GM12875 (cell line): ENCODE results near the gene PPP6R1.
"Not testable (repeated sequence)": the region's sequence is repeated elsewhere in the genome, so short reads cannot be mapped to it uniquely, and the experiment has no call there.

ENCODE experiments used
- H3K4me3 ChIP-seq: one replicate; pipeline ENCODE4 v1.5.1; 2011; ENCODE audit warnings: low read depth, low read length, control low read depth
- TF ChIP-seq, protein P1 (sequence below): IDR thresholded peaks from 2 replicates; pipeline ENCODE4 v1.5.1; 2011; ENCODE audit warnings: low read depth, mild to moderate bottlenecking, control low read depth, inconsistent platforms, low read length, moderate library complexity, borderline replicate concordance; ENCODE audit not compliant: insufficient read depth

The PPP6R1 gene

DNA sequence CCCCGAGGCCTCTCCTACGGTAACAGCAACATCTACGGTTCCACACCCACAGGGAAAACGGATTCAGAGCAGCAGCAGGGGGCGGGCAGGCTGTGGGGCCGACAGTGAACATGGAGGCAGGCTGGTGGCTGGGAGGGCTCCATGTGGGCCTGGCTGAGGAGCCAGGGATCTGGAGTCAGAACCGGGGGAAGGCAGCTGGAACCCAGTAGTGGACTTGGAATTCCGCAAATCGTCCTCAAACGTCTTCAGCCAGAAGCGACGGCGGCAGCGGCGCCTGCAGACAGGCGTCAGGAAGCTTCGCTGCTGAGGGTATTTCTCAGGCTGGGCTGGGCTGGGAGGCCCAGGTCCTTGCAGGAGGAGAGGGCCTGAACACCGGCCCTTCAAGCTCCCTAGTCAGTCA, 32.0 kb downstream of the PPP6R1 start:
- no peak overlapping the region for H3K4me3 ChIP-seq
- TF ChIP-seq, protein P1, sequence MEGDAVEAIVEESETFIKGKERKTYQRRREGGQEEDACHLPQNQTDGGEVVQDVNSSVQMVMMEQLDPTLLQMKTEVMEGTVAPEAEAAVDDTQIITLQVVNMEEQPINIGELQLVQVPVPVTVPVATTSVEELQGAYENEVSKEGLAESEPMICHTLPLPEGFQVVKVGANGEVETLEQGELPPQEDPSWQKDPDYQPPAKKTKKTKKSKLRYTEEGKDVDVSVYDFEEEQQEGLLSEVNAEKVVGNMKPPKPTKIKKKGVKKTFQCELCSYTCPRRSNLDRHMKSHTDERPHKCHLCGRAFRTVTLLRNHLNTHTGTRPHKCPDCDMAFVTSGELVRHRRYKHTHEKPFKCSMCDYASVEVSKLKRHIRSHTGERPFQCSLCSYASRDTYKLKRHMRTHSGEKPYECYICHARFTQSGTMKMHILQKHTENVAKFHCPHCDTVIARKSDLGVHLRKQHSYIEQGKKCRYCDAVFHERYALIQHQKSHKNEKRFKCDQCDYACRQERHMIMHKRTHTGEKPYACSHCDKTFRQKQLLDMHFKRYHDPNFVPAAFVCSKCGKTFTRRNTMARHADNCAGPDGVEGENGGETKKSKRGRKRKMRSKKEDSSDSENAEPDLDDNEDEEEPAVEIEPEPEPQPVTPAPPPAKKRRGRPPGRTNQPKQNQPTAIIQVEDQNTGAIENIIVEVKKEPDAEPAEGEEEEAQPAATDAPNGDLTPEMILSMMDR: no peak

DNA sequence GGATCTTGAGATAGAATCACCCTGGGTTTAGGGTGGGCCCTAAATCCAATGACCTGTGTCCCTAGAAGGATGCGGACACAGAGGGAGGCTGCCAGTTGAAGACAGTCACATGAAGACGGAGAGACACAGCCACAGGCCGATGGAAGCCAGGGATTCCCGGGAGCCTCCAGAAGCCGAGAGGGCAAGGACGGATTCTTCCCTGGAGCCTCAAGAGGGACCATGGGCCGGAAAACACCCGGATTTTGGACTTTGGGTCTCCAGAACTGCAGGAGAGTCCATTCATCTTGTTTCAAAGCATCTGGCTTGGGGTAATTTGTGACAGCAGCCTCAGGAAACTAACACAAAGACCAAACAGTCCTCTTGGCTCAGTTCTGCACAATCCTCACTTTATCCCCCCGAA, 32.5 kb downstream of the PPP6R1 start:
- TF ChIP-seq, protein P1: no peak
- H3K4me3 ChIP-seq: no peak overlapping the region

- H3K4me3 ChIP-seq: no peak overlapping the region
- TF ChIP-seq, protein P1: no peak
Measured at GRCh38 chr19:55225415-55225958, 33.3 kb downstream of the PPP6R1 start.

GRCh38 chr19:55224679-55225414, 34.0 kb downstream of the PPP6R1 start:
- H3K4me3 ChIP-seq: not testable (repeated sequence)

DNA sequence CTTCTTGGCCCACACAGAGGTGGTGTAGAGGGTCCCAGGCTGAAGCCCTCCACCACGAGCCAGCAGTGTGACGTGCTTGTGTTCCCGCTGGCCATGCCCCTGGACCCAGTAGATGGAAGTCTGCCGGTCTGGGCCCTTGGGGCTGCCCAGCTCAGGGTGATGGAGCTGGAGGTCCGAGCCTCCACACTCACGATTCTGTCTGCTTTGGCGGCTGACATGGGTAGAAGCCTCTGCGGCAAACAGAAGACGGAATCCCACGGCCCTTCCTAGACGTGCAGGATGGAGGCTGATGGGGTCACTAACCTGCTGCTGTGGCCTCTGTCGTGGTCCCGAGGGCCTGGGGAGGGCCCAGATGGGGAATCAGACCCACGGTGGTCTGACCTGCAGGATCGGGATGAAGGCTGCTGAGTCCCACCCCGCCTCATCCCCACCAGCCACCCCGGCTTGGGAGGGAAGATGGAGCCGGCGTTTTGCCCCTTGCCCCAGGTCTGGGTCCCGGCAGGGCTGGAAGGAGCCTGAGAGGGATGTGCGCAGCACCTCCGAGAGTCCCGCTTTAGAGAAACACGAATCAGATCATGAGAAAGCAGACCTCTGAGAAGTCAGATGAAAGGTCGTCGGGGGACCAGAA, 34.7 kb downstream of the PPP6R1 start:
- TF ChIP-seq, protein P1: no peak
- no peak overlapping the region for H3K4me3 ChIP-seq

DNA sequence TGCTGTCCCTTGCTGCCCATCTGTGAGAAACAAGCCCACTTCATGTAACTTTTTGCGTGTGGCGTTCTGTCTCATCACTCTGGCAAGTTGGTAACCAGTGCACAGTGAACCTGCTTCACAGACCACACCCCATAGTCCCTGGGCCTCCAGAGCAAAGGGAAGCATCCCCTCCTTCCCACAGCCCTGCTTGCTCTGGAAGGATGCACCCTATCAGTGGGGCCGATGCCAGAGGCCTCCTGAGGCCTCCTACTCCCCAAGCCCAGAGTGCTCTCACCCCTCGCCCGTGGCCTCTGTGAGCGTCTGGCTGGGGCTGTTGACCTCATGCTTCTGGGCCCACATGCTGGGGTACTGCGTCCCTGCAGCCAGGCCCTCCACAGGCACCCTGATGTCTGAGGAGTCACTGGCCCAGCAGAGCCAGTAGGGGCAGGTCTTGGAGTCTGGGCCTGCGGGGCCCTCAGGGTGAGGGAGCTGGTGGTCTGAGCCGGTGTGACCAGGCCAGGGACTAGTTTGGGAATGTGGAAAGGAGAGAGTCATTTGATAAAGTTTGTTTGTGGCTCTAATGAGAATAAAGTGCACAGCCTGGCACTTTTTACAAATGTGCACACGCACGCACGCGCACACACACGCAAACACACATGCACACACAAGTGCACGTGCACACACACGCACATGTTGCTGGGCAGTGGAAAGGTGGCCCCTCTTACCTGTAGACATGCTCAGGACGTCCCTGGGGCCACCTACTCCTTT, 35.4 kb downstream of the PPP6R1 start:
- TF ChIP-seq, protein P1: no peak

GRCh38 chr19:55220525-55220924, 38.3 kb downstream of the PPP6R1 start:
- TF ChIP-seq, protein P1: no peak
- H3K4me3 ChIP-seq: no peak overlapping the region

More for the DNA sequence above, 35.4 kb downstream of the PPP6R1 start:
- no peak overlapping the region for H3K4me3 ChIP-seq
